SKM-1 treated with dmso at 0.1 percent for 144 hours (cell line): ENCODE results near the gene ELL.
"Not testable (repeated sequence)": the region's sequence is repeated elsewhere in the genome, so short reads cannot be mapped to it uniquely, and the experiment has no call there.

Source experiments
- DNase-seq: peaks from one replicate; lab custom pipeline; 2025; ENCODE audit not compliant: unreplicated experiment; lab: John Stamatoyannopoulos, UW

The ELL gene

DNA sequence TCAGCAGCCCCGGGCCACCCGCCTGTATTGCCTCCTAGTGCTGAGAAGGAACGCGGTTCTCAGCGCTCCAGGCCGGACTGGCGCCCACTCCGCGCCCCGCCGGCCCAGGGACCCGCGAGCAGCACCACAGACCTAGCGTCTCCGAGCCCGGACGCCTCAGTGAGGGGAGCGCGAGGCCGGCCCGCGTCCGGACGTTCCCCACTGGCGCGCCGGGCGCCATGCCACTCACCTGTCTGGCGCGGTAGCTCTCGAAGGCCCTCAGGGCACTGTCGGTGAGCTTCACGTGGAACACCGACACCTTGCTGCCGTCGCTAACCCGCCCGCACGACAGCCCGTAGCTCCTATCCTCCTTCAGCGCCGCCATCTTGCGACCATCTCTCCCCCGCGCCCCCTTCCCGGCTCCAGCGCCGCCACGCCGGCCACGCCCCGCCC is at the start of gene ELL:
Gene ELL (minus strand): TSS at position 379 of the 432 bp plus-strand sequence. CDS start 15 bp downstream, at position 364.
- no peak for DNase-seq

DNA sequence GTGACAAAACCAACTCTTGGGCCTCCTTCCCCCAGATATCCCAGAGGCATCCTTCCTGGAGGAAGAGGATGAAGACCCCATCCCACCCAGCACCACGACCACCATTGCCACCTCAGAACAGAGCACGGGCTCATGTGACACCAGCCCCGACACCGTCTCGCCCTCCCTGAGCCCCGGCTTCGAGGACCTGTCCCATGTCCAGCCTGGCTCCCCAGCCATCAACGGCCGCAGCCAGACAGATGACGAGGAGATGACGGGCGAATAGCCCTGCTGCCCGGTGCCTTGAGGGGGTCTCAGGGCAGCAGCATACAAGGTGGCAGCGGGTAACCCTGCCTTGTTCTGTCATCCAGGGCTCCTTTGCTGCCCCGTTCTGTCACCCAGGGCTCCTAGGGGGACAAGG is 46.5 kb upstream of the ELL start:
- DNase-seq, result no peak

DNA sequence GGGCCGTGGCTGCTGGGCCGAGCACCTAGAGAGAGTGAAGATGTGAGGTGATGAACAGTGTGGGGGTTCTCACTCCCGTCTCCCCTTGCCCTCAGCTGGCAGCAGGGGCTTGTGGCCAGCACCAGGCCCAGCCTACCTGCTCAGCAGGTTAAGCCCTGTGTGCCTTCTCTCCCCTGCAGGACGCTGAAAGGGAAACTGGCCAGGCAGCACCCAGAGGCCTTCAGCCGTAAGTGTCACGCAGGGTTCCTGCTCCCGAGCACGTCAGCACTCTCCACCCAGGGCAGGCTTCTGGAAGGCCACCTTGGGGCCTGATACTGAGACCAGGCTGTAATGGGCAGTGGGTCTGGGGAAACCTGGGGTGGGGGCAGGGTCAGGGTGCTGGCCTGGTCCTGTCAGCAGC is 45.1 kb upstream of the ELL start:
- DNase-seq, result no peak

DNA sequence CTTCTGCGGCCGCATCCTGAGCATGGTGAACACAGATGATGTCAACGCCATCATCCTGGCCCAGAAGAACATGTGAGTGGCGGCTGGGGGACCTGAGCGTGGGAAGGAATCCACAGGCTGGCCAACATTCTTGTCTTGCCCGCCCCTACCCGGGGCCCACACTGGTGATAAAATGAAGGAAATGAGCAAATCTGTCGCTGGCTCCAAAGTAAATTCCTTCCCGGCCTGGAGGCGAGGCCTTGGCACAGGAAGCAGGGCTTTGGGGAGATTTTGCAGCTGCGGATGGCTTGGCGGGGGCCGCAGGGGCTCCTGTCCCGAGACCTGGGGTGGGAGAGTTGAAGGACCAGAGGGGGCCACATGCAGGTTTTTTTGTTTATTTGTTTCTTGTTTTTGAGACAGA is 40.2 kb upstream of the ELL start:
- no peak for DNase-seq

DNA sequence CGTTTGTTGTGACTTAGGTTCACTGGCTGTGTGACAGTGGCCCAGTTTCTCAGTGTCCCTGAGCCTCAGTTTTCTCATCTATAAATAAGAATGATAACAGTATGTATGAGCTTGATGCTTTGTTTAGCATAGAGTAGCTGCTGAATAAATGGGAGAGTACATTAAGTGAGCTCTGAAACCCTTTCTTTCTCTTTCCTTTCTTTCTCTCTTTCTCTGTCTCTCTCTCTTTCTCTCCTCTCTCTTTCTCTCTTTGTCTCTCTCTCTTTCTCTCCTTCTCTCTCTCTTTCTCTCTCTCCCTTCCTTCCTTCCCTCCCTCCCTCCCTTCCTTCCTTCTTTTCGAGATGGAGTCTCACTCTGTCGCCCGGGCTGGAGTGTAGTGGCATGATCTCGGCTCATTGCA is 37.8 kb upstream of the ELL start:
- DNase-seq, result no peak

DNA sequence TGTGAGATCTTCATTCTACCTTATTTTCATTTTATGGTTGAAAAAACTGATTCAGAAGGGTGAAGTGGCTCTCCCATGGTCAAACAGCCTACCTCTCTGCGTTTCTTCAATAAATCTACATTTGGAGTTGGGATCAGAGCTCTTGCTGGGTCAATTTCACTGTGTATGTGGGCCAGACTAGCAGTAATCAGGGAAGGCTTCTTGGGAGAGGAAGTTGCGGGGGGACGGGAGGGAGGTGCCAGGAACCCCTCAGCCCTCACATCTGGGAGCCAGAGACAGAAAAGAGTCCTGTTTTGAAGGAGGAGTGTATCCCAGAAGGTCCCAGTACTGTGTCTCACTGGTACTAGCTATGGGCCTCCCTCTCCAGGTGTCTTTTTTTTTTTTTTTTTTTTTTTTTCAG is 36.7 kb upstream of the ELL start:
- DNase-seq, result no peak

DNA sequence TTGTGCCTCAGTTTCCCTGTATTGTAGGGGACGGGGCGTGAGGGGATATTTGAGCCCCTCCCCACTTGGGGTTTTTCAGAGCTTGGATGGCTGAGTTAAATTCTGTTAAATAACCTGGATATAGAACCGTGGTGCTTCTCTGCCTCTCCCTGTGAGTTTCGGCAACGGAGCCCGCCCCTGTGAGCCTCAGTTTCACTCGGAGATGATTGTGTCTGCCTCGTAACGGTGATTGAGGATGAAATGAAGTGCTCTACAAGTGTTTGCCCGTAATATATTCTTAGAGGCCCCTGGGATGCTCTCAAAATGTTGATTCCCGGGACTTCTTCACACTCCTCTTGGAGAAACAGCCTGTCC is 36.3 kb upstream of the ELL start:
- no peak for DNase-seq

DNA sequence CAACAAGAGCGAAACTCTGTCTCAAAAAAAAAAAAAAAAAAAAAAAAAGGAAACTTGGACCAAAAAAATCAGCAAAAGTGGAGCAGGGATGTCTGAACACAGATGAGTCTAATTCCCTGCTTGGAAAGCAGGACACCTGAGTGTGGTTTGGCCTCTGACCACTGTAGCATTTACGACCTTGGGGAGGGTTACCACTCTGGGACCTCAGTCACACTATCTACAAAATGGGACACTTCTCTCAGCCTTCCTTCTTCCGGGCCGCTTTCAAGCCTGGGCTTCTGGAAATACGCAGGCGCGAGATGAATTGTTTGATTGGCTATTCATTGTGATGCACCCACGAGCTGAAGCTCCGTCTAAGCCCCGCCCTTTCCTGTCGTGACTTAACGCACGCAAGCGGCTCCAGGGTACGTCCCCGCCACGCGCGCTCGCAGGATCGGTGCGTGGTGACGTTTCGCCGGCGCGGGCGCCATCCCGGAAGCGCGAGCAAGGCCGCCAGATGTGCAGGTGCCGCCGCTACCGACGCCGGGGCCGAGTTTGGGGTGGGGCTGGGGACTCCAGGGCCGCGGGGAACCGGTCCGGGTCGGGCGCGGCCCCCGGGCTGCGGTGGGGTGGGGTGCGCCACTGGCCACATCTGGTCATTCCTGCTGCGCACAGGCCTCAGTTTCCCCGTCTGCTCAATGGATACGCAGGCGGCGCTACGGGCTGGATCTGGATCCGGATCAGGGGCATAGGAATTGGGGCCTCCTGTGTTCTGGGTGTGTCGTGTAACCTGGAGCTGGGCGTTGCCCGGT is 35.7 kb upstream of the ELL start, which contains the start of gene KXD1:
Gene KXD1 (plus strand): TSS at position 460 of the 791 bp plus-strand sequence. CDS start 4,187 bp downstream, outside the sequence.
- DNase-seq, result peak; percentile 99

DNA sequence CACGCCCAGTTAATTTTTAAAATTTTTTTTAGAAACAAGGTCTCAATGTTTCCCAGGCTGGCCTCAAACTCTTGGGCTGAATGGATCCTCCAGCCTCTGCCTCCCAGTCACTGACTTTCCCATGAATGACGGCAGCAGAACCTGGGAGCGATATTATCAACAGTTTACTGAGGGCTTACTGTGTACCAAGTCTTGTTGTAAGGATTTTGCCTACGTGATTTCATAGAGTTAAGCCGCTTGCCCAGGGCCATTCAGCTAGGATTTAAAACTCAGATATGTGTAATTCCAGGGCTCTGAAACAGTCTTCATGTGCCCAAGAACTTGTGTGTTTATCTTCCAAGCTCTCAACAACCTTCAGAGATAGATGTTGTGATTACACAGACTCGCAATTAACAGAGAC is 29.8 kb upstream of the ELL start:
- DNase-seq, result no peak

DNA sequence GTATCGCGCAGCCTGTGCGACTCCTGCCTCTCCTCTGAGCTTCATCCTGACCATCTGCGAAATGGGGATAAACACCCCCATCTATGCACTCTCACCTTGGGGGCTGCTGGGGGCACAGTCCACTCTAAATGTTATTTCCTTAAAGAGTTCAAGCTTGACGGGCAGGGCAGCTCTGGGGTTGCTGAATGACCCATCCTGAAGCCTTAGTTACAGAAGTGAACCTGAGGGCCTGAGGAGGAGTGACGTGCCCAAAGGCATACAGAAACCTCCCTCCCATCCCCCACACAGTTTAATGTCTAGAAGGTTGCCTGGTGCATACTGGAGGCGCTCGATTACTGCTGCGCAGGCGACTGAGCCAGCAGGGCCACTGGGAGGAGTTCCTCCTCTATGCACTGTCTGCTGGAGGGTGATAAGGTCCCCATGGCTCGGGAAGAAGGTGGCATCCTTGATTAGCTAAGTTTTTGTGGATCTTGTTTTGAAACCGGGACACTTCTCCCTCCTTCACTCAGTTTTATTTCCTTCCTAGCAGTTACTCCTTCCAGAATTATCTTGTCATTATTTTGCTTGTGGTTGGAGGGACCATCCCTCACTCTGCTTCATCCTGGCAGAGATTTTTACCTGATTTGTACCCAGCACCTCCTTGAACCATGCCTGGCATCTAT is 22.1 kb upstream of the ELL start:
- peak; percentile 85 for DNase-seq

DNA sequence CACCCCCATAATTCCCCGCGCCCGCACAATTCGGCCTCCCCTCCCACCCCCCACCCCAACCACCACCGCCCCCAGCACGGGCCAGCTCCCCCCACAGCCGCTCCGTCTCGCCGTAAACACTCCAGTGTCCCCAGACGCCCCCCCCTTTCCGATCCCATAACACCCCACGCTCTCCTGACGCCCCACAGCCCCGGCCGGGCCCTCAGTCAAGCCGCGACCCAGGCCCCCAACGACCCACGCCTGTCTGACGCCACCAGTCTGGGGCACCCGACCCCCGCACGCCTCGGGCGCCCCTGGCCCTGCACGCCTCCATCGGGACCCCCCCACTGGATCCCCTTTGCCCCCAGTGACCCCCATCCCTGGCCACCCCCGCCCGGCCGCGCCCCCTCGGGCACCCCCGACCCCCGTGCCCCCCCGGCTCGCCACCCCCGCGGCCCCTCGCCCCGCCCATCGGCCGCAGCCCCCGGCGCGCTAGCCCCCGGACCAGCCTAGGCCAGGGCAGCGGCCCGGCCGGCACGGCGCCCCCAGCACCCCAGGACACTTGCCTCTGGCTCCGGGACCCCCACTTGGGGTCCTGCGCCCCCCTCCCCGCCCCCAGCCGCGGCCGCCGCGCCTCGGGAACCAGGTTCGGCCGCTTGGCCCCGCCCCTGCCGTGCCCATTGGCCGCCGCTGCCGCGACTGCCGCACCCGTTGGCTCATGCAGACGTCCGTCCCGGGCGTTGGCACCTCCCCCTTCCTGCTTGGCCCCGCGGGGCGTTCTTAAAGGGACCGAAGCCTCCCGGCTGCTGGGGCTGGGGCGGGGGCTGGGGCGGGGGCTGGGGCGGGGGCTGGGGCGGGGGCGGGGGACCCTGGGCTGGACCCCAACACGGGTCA is 21.3 kb upstream of the ELL start, which contains the start of gene FKBP8:
Gene FKBP8 (minus strand): TSS at position 633 of the 873 bp plus-strand sequence. CDS start 1,603 bp downstream, outside the sequence.
- peak; percentile 92 for DNase-seq

DNA sequence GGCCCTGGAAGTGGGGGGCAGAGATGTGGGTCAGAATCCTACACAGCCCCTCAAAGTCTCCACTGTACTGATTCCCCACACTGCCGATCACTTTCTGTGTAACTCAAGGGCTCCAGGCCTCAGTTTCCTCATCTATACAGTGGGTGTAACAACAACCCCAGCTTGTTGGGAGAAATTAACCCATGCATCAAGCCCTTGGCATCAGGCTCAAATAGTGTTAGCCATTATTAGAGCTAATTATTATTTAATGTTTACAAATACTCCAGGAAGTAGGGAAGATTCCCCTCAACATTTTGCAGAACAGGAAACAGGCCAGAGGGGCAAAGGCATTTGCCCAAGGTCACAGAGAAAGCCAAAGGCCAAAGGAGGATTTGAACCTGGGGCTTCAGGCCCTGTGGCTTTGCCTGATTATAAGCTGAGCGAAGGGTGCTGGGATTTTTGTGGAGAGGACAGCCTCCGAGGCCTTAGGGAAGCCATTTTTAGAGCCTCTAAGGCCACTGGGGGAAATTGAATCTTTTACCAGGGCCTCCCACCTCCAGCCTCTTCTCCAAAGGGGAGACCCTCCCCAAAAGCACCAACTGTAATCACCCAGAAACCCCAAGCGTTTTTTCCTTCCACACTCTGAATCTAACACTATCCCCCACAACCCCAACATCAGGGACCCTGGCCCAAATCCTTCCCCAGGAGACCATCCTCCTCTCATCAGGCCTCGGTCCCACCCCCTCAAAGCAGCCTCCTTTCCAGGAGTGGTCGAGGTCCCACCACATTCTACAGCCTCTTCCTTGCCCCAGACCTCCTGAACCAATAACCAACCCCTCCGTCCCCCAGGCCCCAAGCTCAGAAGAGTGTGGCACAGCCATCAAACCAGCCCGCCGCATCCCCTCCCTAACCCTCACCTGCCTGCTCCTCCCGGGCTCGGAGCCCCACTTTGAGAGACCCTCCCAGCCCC is 20.4 kb upstream of the ELL start:
- no peak for DNase-seq

DNA sequence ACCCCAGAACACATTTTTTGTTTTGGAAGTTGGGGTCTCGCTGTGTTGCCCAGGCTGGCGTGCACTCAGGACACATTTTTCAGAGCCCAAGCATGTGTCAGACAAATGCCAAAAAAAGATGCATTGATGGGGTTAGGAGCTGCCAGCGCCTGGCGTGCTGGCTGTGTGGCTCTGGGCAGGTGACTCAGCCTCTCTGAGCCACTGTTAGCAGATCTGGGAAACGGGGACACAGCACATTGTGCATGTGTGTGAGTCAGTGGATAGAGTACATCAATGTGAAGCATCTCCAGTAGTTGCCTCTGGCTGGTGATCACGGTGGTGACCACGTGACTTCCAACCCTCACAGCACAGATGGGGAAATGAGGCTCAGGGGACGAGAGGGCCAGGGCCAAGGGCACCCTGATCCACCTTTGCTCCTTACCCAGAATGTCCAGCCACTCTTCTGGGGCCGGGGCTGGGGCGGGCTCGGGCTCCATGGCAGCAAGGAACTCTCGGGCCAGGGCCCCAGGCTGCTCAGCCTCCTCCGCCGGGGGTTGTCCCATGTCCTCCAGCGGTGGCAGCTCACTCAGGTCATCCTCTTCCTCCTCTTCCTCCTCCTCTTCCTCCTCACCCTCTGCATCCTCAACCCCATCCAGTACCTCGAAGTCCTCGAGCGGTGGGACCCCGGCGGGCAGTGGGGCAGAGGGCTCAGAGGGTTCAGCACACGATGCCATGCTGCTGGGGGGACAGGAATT is 19.6 kb upstream of the ELL start:
- DNase-seq, result no peak

DNA sequence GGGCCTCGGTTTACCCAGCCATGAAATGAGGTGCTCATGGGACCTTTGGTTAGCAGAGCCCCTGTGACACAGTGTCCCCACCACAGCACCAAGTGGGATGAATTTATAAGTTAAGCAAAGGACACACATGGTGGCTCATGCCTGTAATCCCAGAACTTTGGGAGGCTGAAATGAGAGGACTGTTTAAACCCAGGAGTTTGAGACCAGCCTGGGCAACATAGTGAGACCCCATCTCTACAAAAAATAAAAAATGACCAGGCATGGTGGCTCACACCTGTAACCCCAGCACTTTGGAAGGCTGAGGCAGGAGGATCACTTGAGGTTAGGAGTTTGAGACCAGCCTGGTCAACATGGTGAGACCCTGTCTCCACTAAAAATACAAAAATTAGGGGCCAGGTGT is 18.3 kb upstream of the ELL start:
- DNase-seq, result not testable (repeated sequence)

DNA sequence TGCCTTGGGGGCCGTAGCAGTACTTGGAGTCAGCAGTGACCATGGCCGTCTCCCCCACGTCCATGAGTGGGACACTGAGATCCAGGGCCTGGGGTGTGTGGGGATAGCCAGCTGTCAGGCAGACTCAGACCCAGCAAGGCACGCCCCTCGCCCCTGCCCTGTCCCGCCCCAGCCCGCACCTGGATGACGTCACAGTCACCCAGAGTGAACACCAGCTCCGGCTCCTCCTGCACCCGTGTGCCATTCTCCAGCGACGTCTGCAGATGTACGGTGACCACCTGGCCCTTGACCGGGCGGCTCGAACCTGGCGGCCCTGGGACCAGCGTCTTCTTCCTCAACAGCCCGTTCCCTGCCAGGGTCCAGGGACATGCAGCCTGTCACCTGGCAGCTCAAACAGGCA is 17.5 kb upstream of the ELL start:
- no peak for DNase-seq

DNA sequence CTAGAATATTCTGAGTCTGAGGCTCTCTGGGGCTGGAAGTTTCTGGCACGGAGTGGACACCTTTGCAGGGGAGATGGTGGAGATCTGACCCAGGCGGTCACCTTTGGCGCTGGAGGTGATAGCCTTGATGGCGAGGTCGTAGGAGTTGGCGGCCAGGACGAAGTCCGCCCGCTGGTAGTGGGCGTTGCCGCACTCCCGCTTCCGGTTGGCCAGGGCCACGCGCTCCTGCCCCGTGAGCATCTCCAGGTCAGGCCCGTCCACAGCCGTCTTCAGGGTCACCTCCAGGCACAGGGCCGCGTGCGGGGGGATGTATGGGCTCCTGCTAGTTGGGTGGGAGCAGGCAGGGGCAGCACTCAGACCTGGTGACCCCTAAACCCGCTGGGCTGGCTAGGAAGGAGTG is 16.2 kb upstream of the ELL start:
- DNase-seq, result no peak

DNA sequence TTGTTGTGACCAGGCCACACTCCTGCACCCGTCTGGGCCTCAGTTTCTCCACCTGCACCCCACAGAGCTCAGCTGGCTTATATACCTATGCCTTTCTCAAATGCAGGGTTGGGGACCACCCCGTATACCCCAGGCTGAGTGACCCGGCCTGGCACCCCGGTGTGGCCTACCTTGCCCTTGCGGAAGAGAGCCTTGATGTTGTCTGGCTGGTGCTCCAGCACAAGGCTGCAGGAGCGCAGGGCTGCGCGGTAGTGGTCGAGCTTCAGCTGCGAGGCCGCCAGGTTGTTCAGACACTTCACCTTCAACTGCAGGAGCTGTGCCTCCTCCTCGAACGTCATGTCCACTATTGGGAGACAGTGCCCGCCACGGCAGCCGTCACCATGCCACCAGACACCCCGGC is 15.6 kb upstream of the ELL start:
- DNase-seq, result no peak

DNA sequence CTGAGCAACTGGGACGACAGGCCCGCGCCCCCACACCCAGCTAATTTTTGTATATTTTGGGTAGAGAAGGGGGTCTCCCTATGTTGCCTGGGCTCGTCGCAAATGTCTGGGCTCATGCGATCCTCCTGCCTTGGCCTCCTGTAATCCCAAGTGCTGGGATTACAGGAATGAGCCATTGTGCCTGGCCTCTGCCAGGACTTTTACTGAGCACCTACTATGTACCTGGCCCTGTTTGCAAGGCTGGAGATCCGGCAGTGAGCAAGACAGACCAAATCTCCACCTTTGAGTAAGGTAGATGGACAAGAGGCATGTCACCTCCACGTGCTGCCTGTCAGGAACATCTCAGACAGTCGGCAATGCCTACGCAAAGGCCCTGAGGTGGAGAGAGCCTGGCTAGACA is 14.6 kb upstream of the ELL start:
- DNase-seq, result no peak

DNA sequence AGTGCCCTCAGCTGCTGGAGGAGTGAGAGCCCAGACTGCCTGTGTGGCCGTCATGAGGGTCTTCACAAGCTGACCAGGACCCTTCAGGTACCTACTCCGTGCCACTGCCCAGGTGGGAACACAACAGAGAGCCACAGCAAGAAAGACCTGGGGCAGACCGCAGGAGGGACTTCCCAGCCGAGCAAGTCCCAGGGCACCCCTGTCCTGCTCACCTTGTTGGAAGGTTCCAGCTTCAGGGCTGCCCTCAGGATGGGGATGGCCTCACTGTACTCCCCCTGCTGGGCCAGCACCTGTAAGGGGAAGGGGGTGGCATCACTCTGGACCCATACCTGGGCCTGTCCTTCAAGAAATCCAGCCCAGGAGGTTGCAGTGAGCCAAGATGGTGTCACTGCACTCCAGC is 11.2 kb upstream of the ELL start:
- no peak for DNase-seq
